Germinal center (tissue), 1 donor: ENCODE measurements around the gene IGF2R.
"Not testable (repeated sequence)": the region's sequence is repeated elsewhere in the genome, so short reads cannot be mapped to it uniquely, and the experiment has no call there.

Source experiments
- DNase-seq: peaks from one replicate; pipeline ENCODE4 v3.0.0; 2012; ENCODE audit warnings: mixed read lengths, low spot score

IGF2R gene

DNA sequence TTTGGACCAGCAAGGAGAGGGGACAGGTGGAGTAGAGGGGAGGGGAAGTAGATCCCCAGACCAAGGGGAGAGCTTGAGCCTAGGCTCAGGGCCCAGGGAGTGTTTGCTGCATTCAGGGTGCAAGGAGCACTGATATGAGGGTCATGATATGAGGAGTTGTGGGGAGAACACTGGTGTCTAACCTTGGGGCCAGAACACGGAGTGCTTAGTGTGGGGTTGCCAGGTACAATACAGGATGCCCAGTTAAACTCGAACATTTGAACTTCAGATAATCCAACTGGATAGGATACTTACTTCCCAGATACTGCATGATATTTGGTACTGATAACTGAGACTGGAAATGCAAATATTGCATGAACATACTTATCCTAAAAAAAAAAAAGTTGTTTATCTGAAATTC is 155.1 kb downstream of the IGF2R start:
- DNase-seq, result no peak

DNA sequence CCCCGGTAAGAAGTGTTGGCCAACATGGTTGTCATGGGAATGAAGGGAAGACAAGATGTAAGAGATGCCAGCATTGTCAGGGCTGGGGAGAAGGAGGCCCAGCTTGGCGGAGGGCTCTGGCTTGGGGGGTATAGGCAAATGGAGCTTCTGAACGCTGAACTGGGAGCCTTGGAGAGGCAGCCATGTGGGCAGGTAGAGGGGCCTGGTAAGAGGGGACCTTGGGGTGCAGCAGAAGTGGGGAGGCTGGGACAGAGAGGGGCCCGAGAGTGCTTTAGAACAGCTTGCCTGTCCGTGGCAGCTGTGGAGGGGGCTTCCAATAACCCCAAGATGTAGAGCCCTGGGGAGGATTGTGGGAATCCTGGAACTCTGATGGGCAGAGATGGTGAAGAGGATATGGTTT is 155.7 kb downstream of the IGF2R start:
- DNase-seq, result no peak

DNA sequence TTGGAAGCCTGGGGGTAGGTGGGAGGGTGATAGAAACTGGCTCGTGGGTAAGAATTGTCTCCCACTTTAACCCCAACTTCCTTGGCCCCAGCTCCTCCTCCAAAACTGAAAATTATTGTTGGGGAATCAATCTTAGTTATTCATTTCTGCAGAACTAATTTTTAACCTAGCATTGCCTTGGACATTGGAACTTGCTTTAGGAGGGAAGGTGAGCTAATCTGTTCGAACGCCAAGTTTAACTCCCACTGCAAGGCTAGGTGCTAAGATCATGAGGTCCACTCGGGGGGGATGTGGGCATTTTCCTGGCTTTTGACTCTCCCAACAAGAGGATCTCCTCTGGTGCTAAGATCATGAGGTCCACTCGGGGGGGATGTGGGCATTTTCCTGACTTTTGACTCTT is 156.2 kb downstream of the IGF2R start:
- DNase-seq, result not testable (repeated sequence)

- no peak for DNase-seq
Measured at GRCh38 chr6:160127270-160128124, 158.6 kb downstream of the IGF2R start.

DNA sequence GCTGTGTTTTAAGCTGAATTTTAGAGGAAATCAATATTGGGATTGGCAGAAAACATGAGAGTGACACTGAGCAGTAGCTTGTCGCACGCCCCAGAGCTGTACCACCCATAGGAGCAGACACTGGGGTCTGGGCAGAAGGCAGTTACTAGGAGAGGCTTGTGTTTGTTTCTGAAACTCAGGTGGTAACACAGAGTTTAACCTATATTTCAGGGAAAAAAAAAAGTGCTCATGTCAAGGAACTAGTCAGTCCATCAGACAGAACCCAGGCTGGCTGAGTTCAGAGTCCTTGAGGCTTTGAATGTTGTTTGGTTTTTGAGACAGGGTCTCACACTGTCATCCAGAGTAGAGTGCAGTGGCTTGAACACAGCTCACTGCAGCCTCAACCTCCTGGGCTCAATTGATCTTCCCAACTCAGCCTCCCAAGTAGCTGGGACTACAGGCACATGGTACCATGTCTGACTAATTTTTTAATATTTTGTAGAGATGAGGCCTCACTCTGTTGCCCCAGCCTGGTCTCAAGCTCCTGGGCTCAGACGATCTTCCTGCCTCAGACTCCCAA is 159.3 kb downstream of the IGF2R start:
- DNase-seq, result no peak

DNA sequence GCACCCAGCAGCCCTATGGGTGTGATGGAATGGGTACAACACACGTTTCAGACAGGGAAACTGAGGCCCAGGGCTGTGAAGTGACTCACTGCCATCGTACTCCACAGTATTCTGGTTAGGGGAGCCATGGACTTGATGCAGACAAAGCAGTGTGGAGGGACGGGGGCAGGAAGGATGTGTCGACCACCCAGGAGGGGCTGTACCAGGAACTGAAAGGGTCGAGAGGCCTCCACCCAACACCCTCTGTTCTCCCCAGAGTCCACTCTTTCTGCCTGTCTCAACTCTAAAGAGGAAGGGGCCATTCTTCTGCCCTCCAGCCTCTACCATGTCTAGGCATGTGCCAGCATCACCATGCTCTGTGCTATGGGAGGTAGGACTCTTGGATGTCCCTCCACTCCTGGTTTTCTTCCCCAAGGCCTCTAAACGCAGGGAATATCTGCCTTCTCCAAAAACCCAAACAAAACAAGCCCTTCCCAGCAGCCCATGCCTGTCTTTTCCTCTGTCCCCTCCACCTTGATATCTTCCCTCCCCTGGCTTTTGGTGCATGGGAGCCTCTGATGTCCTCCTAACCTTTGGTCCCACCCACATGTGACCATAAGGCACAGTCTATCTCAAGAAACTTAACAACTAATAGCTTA is 160.1 kb downstream of the IGF2R start:
- DNase-seq, result no peak

- no peak for DNase-seq
Measured at GRCh38 chr6:160129881-160130615, 161.2 kb downstream of the IGF2R start.

DNA sequence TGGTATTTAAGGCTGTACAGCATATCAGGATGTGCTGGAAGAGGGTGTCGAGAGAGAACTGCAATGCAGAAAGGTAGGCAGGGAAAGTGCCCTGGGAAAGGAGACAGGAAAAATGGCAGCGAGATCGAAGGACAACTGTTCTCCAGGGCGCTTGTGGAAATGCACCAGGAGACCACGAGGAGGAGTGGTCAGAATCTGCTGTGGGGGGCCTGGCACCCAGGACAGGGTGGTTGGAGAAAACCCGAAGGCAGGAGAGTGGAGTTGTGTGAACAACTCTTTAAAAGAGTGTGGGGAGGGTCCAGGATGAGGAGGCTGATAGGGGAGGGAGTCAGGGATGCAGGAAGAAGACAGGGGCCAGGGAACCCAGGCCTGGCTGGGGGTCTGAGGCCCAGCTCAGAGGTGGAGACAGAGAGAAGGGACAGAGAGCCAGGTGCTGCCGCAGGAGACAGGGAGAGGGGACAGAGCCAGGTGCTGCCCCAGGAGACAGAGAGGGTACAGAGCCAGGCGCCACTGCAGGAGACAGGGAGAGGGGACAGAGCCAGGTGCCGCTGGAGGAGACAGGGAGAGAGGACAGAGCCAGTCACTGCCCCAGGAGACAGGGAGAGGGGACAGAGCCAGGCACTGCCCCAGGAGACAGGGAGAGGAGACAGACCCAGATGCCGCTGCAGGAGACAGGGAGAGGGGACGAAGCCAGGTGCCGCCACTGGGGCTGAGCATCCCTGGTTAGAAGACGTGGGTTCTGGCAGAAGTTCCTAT is 162.0 kb downstream of the IGF2R start:
- DNase-seq, result no peak

DNA sequence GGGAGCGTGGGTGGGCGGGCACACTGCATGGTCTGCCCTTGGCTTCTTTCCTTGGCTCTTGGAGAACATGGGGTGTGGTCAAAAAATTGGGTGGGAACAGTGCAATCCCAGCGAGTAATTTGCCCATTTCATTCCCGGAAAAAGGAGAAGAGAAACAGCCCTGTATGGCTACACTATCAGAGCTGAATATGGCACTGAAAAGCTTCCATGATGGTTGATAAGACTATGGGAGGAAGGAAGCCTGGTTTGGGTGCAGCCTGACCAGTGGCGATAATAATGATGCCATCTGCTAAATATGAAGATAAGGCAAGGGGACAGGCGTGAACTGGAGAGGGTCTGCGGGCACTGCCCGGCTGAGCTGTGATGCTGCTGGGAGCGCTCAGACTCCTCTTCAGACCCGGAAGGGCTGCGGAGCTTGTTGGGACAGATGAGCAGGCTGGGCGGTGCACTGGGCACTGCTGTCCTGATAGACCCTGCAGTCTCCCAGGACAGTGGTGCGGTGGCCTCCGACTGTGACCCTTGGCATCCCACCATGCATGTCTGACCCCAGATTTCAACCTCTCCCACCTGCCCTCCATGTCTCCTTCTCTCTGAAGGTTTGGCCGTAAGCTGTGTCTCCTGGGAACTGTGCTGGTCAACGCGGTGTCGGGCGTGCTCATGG is 162.9 kb downstream of the IGF2R start:
- no peak for DNase-seq

- DNase-seq, result no peak
Measured at GRCh38 chr6:160132297-160132637, 163.4 kb downstream of the IGF2R start.

DNA sequence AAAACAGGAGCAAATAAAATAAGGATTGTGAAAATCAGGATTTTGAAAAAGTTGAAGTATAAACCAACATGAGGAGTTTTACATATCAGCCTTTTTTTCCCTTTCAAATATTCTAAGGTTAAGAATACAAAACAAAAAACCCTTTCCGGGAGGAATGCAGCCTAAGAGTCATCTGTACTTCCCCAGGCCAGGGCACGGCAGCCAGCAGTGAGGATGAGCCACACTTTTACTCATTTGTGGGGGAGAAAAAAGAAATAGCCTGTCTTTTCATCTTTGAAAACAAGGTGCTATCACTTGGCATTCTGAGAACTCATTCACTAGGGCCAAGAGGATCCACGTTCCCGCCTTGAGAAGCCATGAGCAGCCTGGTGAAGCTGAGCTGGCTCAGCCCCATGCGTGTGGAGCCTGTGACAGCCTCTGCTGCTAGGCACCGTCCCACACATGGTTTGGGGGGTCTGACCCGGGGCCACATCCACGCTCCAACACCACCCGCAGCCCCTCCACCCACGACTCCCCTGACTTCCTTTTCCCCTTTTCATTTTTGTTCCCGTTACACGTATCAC is 164.0 kb downstream of the IGF2R start:
- no peak for DNase-seq

DNA sequence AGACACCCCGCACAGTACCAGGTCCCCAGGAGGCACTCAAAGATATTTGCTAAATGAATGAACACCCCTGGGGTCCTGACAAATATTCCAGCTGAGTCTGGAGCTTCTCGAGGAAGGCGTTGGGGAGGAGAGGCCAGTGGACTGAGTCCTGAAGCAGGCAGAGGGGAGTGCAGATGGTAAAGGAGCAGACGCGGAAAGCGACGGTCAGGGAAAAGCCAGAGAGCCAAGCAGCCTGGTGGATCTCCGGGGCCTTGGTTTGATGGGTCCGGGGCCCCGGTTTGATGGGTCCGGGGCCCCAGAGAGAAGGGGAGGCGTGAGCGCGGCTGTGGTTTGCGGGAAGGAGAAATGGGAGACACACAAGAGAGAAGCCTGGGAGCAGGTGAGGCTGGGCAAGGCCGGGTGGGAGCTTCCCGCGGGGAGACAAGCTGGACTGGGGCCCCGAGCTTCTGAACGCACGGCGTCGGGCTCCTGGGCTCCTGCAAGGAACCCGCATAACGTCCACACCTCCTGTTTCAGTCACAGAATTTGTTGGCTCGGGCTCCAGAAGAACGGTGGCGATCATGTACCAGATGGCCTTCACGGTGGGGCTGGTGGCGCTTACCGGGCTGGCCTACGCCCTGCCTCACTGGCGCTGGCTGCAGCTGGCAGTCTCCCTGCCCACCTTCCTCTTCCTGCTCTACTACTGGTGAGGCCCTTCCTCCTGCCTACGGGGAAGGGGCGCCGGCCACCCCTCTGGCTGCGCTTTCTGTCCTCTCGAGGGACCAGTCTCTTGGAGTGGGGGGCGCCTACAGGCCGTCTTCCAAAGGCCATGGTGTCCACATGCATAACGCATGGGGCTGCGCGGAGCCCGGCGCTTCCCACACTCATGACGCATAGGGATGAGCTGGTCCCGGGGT is 164.8 kb downstream of the IGF2R start:
- DNase-seq, result no peak

- not testable (repeated sequence) for DNase-seq
Measured at GRCh38 chr6:160134337-160134751, 165.5 kb downstream of the IGF2R start.

DNA sequence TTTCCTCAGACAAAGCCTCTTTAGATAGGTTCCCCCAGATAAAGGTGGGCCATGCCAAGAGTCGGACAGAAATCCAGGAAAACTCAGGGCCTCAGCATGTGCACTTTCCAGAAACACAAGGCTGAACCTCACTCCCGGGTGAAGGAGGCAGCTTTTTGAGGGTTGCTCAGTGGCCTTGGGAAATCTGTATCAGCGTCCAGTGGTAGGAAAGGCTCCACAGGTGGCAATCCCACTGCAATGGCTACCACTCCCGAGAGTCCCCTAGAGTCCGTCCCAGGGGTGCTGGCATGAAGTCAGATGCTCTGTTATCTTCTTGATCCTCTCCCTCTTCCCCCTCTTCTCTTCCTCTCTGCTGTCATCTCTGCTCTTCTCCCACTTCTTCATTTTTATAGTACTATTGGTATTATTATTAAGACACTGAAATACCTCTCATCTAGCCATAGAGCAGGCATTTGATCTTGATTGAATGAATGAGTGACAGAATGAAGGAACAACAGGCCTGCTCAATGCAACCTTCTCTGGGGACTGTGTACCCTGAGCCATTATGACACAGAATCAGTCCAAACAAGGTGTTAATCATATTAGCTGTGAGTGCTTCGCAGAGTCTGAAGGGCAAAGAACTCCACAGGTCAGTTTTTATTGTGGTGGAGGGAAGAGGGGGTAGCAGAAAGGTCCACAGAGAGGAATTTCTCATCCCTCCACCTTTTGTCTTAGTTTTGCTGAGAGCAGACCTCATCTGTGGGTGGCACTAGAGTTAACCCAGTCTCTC is 166.1 kb downstream of the IGF2R start:
- DNase-seq, result no peak

DNA sequence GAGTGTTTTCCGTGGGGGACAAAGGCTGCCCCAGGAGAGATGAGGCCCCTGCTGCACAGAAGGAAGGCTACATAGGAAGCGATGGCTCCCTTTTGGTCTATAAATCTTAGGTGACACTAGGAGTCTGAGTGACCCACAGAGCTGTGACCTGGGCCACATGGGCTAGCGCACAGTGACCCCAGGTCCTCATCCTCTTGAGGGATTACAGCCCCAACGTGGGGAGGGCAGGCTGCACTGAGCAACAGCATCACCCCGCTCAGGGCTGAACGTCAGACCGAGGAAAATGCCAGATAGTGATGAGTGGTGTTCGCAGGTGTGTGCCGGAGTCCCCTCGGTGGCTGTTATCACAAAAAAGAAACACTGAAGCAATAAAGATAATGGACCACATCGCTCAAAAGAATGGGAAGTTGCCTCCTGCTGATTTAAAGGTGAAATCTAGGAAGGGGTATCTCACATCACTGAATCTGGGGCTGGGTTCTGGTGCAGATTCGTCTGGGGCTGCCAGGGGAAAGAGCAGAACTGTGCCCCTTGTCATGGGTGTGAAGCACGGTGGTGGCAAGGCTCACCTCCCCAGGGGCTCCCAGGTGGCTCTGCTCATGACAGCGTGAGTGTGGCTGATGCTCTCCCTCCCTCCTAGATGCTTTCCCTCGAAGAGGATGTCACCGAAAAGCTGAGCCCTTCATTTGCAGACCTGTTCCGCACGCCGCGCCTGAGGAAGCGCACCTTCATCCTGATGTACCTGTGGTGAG is 167.2 kb downstream of the IGF2R start:
- DNase-seq, result no peak

DNA sequence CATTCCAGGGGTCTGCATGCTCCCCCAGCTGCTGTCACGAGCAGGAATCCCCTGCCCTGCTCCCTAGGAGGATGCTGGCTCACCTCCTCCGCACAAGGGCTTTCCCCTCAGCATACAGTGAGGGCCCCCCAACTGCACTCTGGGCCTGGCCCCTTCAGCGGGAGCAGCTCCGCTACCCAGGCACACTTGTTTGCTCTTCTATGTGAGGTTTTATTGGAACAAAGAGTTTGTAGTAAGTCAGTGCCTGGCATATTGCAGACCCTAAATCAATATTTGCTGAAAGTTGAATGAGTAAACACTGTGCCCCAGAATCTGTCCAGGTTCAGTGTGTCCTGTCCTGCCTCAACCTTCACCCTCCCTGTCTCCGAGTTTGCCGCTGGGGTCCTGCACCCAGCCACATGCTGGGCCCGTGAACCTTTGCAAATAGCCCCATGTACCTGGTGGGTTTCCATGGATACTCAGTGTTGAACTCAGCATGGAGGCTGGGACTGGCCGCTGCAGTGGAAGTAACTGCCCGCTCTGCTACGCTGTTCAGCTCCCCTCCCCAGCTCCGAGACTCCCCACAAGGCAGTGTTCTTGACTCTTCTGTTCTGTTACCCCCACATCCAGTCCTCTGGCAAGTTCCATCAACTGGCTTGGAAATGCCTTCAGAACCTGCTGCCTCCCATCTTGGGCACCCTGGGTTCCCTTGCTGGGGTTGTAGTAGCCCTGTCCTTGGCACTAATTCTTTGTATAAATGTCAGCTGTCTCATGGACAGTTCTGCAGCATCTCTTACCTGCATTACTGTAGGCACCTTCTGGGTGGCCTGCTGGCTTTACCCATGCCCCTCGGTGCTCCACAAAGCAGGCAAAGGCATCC is 168.5 kb downstream of the IGF2R start:
- DNase-seq, result no peak

DNA sequence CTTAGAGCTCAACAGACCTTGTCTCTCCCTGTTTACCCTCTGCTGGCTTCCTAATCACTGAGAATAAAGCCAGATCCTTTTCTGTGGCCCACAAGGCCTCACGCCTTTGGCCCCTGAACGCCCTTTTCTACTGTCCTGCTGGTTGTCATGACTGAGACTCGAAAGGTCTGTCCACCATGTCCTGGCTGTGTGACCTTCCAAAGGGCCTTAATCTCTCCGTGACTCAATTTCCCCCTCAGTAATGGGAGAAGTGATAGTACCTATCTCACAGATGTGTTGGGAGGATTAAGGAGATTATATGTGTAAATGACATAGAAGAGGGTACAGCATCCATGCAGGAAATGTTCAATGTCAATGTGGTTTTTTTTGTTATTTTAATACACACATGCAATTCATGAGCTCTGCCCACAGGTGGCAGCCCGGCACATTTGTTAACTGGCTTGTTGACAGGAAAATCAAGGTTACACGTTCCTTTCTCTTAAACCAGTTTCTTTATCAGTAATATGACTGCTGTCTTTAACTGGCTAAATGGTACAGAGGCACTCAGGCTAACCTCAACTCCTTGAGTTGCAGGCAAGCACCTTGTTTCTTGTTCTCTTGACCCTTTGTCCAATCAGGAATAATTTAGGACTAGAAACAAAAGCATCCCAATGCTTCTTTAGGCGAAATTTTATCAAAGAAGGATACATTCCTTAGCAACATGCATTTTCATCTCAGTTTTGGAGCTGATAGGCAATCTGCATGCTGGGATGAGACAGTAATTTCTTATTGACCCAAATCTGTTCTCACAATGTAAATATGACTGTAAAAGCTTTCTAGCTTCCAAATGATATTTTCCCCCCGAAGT is 169.3 kb downstream of the IGF2R start:
- DNase-seq, result peak; percentile 51
